Activated T-helper 17 cell treated with anti-CD3 and anti-CD28 coated beads, Interleukin-2, amount 50 U/mL, for 72 hours (primary cell): ENCODE results near the gene EGFLAM. TPM values are rescaled to one million over a fixed set of nuclear protein-coding genes. Genes with fewer than 3 reads are reported as not detected.

Experiments
- ATAC-seq: fragments of 150-1000 bp; cut with Tn5 transposase; replicated peaks from 2 replicates; pipeline ENCODE4 v1.10.0; 2021; ENCODE audit warnings: mild to moderate bottlenecking, moderate library complexity
- H3K27ac Mint-ChIP-seq: one replicate; pipeline ENCODE4 v1.8.0; 2022; ENCODE audit warnings: mixed read lengths
- H3K27me3 Mint-ChIP-seq: one replicate; pipeline ENCODE4 v1.8.0; 2022; ENCODE audit warnings: mixed read lengths
- H3K36me3 Mint-ChIP-seq: one replicate; pipeline ENCODE4 v1.8.0; 2022; ENCODE audit warnings: low read depth, mild to moderate bottlenecking, mixed read lengths
- H3K4me1 Mint-ChIP-seq: one replicate; pipeline ENCODE4 v1.8.0; 2022; ENCODE audit warnings: mixed read lengths
- H3K4me3 Mint-ChIP-seq: one replicate; pipeline ENCODE4 v1.8.0; 2022; ENCODE audit warnings: mild to moderate bottlenecking, mixed read lengths
- H3K9me3 Mint-ChIP-seq: one replicate; pipeline ENCODE4 v1.8.0; 2022; ENCODE audit warnings: mixed read lengths
- total RNA-seq, 2 donors: library from RNA; stranded (reverse); gene quantifications; one replicate each; pipeline ENCODE4 v1.2.3, GENCODE V29; 2022

Gene EGFLAM
- total RNA-seq, 2 donors from 2014 or later = not detected

DNA sequence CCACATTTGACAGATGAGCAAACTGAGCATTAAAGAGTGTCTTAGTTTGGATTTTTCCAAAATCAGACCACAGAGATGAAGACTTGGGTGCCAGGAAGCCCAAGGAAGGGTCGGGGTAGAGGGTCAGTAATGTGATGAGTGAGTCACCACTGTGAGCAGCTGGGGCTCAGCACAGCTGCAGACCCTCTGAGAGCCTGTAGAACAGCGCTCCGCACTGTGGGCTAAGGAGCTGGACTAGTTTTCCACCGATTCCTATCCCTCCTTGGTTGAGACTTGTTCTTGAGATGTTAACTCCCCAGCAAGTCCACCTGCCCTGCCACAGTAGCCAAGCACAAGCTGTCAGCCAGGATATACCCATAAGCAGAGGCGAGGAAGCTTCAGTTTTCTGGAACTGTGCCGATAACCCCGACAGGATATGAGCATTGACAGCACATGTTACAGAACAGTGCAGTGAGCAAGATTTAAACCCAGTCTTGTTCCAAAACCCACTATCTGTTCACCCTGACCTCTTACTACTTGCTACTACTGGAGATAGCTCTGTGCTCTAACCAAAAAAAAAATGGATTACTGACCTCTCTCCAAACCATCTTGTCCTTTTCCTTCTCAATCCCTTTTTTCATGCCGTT, 31.8 kb downstream of the EGFLAM start:
- H3K36me3 Mint-ChIP-seq = no peaks in the 10 kb centered on the region
- no peak overlapping the region for H3K27ac Mint-ChIP-seq
- H3K9me3 Mint-ChIP-seq = peaks cover 3% of the 10 kb centered on the region
- no peak overlapping the region for H3K4me3 Mint-ChIP-seq
- ATAC-seq = no peak
- no peaks in the 10 kb centered on the region for H3K4me1 Mint-ChIP-seq
- H3K27me3 Mint-ChIP-seq = peaks cover 3% of the 10 kb centered on the region

DNA sequence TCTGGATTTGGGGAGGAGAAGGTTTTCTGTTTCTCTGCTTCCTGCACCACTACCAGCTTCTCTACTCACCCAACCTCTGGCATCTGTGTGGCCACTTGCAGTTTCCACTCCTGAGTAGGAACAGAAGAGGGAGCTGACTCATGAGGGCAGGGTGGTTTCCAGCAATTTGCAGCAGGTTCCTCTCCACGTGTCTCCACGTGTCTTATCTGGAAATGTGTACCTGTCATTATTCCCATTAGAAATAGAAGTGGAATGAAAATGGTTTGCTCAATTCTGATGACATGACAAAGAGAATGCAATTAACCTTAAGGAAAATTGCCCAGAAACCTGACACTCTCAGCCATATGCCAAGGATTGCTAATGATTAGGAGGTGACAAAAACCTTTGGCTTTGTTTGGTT, 33.0 kb downstream of the EGFLAM start:
- Mint-ChIP-seq H3K4me1 (no peaks in the 10 kb centered on the region), H3K36me3 (no peaks in the 10 kb centered on the region), H3K27ac (no peak overlapping the region), H3K27me3 (peaks cover 11% of the 10 kb centered on the region), H3K9me3 (peaks cover 3% of the 10 kb centered on the region), H3K4me3 (no peak overlapping the region)
- no peak for ATAC-seq

DNA sequence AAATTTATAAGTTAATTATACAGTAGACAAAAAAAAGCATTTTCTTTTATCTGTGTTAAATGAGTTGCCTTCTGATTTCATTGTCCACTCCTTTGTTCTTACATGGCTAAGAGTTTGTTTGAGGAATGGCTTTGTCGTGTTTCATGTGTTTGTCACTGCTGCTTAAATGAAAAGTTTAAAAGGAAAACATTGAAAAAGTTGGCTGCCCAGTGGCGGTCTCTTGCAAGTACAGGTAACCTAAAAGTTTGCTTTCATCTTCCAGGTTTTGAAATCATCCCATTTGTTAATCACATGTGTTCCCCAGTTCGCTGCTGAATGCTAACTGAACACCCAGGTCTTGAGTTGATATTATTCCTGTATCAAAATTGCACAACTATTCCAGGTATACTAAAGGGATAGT, 33.9 kb downstream of the EGFLAM start:
- Mint-ChIP-seq H3K36me3 (no peaks in the 10 kb centered on the region), H3K9me3 (peaks cover 3% of the 10 kb centered on the region), H3K27ac (no peak overlapping the region), H3K4me1 (no peaks in the 10 kb centered on the region), H3K4me3 (no peak overlapping the region), H3K27me3 (peaks cover 15% of the 10 kb centered on the region)
- no peak for ATAC-seq

DNA sequence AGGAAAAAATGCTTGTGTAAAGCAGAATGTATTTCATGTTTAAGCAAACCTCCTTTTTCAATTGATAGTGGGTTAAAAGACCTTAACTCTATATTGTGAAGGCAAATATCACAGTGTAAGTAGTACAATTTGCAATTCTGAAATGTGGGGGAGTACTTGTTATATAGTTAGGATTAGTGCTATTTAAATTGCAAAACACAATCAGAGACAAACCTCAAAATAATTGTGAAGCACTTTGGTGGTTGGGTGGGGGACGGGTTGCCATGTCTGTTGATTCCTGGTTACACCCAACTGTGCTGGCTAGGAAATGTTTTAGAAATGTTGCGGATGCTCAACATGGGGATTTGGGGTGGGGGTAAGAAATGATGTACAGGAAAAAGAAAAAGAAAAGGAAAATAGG, 37.4 kb downstream of the EGFLAM start:
- Mint-ChIP-seq H3K9me3 (peaks cover 3% of the 10 kb centered on the region), H3K27me3 (peaks cover 13% of the 10 kb centered on the region), H3K27ac (no peak overlapping the region), H3K4me1 (no peaks in the 10 kb centered on the region), H3K4me3 (no peak overlapping the region), H3K36me3 (no peaks in the 10 kb centered on the region)
- no peak for ATAC-seq

DNA sequence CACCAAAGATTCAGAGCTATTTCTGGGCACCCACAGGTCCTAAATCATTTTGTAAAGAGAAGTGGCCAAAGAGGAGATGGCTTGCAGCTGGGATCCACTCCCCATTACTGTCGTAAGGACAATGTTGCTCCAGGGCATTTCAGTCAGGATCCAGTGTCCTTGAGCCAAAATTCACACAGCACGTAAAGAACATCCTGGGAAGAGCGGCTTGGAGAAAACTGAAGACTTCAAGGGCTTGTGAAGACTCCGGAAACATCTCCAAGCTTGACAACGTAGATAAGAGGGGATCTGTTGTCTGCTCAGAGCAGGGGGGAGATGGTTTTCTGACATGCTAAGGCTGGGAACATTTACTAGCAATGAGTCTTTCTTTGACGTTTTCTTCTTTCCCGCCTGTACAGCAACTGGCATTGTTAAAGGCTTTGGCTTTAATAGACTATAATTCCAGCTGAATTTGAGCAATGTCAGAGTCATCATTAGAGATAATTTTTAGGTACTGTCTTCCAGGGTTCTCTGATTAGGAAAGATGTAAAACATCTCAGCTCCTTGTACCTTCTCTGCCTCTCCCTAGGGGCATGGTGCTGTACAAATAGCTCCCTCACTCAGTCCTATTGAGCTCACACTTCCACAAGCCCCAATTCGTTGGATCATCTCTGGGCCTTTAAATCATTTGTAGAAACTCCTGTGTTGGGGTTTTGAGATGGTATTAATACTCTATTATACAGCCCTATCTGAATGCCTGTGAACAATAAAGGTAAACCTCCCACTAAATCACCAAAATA, 39.7 kb downstream of the EGFLAM start:
- Mint-ChIP-seq H3K9me3 (peaks cover 16% of the 10 kb centered on the region), H3K27me3 (peaks cover 15% of the 10 kb centered on the region), H3K4me3 (no peak overlapping the region), H3K36me3 (no peaks in the 10 kb centered on the region), H3K4me1 (no peaks in the 10 kb centered on the region), H3K27ac (no peak overlapping the region)
- no peak for ATAC-seq

DNA sequence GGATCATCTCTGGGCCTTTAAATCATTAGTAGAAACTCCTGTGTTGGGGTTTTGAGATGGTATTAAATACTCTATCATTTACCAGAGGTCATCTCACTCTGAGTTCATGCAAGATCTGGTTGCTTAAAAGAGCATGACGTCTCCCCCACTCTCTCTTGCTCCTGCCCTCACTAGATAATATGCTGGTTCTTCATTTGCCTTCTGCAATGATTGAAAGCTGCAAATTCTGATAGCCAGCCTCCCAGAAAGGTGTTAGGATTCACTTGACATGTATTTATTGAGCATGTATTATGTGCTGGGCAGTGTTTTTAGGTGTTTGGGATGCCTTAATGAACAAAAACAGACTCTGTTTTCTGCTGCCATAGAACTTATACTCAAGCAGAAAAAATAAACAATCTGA, 41.2 kb downstream of the EGFLAM start:
- Mint-ChIP-seq H3K4me3 (no peak overlapping the region), H3K36me3 (no peaks in the 10 kb centered on the region), H3K27ac (no peak overlapping the region), H3K4me1 (no peaks in the 10 kb centered on the region), H3K27me3 (peaks cover 15% of the 10 kb centered on the region), H3K9me3 (peaks cover 20% of the 10 kb centered on the region)
- no peak for ATAC-seq

DNA sequence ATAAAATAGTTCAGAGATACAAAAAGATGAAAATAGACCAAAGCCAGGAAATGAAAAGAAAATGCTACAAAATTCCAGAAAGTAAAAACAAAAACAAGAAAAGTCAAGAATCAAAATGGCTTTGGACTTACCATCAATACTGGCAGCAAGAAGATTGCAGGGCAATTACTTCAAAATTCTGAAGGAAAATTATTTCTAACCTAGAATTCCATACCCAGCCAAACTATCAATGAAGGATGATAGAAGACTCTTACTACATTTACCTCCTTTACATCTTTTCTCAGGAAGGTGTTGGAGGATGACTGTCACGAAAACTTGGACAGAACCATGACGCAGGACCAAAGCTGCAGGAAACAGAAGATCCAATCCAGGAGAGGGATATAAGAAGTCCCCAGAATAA, 46.8 kb downstream of the EGFLAM start:
- Mint-ChIP-seq H3K36me3 (no peaks in the 10 kb centered on the region), H3K4me3 (no peak overlapping the region), H3K4me1 (no peaks in the 10 kb centered on the region), H3K27me3 (peaks cover 3% of the 10 kb centered on the region), H3K9me3 (peaks cover 44% of the 10 kb centered on the region), H3K27ac (no peak overlapping the region)
- ATAC-seq = no peak

DNA sequence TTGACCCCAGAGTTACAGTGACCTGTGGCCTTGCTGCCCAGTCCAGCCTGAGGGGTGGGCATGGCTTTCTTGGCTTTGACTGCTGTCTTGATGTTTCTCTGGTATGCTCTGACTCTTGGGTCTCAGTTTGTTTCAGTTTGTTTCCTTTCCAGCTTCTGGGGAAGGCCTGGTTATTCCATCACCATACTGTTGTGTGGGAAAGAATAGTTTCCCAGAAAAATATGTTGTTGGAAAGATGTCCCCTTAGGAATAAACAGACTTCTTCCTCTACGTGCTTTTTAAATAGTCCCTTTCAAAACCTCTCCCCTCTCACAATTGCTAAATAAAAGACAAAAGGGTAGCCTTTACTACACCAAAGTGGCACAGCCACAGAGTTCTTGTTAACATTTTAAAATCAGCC, 49.5 kb downstream of the EGFLAM start:
- no peak overlapping the region for H3K27ac Mint-ChIP-seq
- peaks cover 30% of the 10 kb centered on the region for H3K9me3 Mint-ChIP-seq
- no peak for ATAC-seq
- no peak overlapping the region for H3K4me3 Mint-ChIP-seq
- H3K27me3 Mint-ChIP-seq = peaks cover 5% of the 10 kb centered on the region
- no peaks in the 10 kb centered on the region for H3K36me3 Mint-ChIP-seq
- no peaks in the 10 kb centered on the region for H3K4me1 Mint-ChIP-seq

DNA sequence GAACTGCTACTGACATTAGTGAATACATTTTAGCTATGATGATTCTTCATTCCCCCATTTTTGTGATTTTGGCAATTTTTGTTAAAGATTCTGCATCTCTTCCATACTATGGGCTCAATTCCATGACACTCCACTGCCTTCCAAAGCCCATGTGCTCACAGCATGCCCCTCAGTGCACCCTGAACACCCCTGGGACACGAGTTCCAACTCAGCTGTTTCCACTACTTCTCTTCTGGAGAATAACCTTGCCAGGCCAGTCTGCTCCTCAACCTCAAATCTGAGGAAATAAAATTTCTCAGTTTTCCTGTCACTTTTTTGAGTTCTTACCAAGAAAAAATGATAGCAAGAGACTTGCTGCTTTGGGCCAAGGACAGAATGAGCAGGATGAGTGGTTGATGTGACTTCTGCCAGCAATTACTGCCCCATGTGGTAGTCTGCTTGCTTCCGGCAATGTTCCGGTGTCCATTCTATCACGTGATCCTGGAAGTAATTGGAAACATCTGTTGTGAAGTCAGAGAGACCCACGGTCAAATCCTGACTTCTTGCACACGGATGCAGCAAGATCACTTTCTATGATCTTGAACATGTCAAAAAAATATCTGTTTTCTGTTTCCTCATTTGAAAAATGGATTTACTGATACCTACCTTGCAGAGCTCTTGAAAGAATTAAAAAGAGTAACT, 58.3 kb downstream of the EGFLAM start:
- H3K36me3 Mint-ChIP-seq = no peaks in the 10 kb centered on the region
- no peak overlapping the region for H3K4me3 Mint-ChIP-seq
- no peak overlapping the region for H3K27ac Mint-ChIP-seq
- peaks cover 6% of the 10 kb centered on the region for H3K27me3 Mint-ChIP-seq
- H3K4me1 Mint-ChIP-seq = no peaks in the 10 kb centered on the region
- H3K9me3 Mint-ChIP-seq = peaks cover 5% of the 10 kb centered on the region
- ATAC-seq = no peak

DNA sequence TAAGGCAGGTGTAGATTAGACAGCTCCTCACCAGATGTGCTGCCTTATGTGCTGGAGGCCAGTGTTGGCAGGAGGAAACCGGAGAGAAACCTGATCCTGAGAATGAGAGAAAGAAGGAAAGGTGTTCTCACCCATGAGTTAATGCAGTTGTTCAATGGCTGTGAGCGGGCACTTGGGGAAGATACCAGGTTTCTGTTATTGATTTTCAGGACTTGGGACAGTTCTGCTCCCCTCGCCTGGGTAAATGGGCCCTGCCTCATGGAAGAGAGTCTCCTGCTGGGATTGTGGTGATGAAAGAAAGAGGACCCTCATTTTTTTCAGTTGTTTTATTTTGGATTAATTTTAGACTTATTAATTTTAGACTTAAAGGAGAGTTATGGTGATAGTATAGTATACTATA, 59.5 kb downstream of the EGFLAM start:
- Mint-ChIP-seq H3K27me3 (peaks cover 6% of the 10 kb centered on the region), H3K27ac (no peak overlapping the region)

DNA sequence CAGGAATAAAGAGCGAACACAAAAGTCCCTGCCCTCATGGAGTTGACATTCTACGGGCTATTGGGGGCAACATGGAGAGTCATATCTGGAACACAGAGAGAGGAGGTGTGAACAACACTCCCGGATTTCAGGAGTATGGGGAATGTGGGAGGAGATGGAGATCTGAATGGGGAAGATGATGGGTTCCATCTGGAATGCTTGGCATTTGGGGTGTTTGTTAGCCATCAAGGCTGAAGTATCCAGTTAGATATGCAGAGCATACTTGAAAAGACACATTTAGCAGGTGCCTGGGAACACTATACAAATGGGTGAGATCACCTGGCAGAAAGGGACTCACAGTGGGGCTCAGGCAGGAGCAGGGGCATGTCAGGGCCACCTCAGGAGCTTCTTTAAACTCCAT, 61.1 kb downstream of the EGFLAM start:
- no peak overlapping the region for H3K27ac Mint-ChIP-seq
- H3K4me3 Mint-ChIP-seq = no peak overlapping the region
- no peaks in the 10 kb centered on the region for H3K4me1 Mint-ChIP-seq
- H3K27me3 Mint-ChIP-seq = peaks cover 10% of the 10 kb centered on the region
- ATAC-seq = no peak
- H3K9me3 Mint-ChIP-seq = peaks cover 5% of the 10 kb centered on the region
- no peaks in the 10 kb centered on the region for H3K36me3 Mint-ChIP-seq

More for the DNA sequence above, 59.5 kb downstream of the EGFLAM start:
- no peaks in the 10 kb centered on the region for H3K4me1 Mint-ChIP-seq
- peaks cover 5% of the 10 kb centered on the region for H3K9me3 Mint-ChIP-seq
- no peaks in the 10 kb centered on the region for H3K36me3 Mint-ChIP-seq
- ATAC-seq = no peak
- H3K4me3 Mint-ChIP-seq = no peak overlapping the region

DNA sequence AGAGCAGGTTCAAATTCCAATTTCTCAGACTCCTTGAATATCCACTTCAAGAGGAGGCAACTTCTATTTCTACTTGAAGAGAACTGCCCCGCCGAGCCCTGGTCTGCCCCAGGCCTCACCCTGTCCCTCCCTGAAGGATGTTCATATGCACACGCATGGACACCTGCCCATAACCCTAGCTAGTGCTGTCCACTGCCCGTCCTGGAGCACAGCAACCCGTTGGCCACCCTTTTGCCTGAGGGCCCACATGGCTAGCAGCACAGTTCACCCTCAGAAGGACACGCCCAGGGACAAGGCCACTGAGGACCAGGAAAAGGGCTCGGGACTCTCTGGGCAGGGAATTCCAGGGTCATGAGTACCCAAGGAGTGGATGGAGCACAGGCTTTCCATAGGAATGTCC, 63.6 kb downstream of the EGFLAM start:
- no peak for ATAC-seq
- H3K36me3 Mint-ChIP-seq = no peaks in the 10 kb centered on the region
- no peak overlapping the region for H3K27ac Mint-ChIP-seq
- H3K9me3 Mint-ChIP-seq = peaks cover 5% of the 10 kb centered on the region
- H3K4me3 Mint-ChIP-seq = no peak overlapping the region
- no peaks in the 10 kb centered on the region for H3K4me1 Mint-ChIP-seq
- peaks cover 10% of the 10 kb centered on the region for H3K27me3 Mint-ChIP-seq

DNA sequence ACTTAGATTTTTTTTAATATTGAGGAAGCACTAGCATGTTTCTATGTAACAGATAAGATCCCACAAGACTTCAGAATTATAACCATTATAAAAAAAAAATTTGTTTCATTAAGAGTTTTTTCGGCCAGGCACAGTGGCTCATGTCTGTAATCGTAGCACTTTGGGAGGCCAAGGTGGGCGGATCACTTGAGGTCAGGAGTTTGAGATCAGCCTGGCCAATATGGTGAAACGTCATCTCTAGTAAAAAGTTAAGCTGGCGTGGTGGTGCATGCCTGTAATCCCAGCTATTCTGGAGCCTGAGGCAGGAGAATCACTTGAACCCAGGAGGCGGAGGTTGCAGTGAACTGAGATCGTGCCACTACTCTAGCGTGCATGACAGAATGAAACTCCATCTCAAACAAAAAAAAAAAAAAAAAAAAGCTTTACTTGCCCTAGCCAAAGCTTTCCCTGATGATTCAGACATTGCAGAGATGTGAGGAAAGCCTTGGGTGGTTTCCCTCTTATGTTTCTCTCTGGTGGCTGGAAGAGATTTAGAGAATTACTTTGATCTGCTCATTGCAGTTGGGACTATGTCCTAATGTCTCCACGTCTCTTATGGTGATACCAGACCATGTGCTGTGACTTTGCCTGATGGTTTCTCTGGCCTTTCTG, 65.4 kb downstream of the EGFLAM start:
- peaks cover 5% of the 10 kb centered on the region for H3K9me3 Mint-ChIP-seq
- ATAC-seq = no peak
- peaks cover 10% of the 10 kb centered on the region for H3K27me3 Mint-ChIP-seq
- H3K27ac Mint-ChIP-seq = no peak overlapping the region
- no peaks in the 10 kb centered on the region for H3K4me1 Mint-ChIP-seq
- no peak overlapping the region for H3K4me3 Mint-ChIP-seq
- H3K36me3 Mint-ChIP-seq = no peaks in the 10 kb centered on the region

DNA sequence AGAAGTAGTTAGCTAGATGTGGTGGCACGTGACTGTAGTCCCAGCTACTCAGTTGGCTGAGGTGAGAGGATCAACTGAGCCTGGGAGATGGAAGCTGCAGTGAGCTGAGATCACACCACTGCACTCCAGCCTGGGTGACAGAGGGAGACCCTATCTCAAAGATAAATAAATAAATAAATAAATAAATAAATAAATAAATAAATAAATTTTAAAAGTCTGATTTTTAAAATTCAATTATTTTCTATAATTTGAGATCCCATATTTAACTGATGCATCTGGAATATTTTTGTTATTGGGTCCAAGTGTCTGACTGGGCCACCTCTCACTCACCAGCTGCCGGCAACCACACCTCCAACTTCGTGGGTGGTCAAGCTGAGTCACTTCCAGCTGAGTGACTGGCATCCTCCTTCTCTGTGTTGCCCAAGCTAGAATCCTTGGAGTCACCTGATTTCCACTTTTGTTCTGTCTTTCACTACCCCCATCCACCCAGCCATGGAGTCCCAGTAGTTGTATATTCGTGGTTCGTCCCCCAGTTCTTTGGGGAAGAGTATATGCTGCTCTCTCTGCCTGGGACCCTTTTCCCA, 70.9 kb downstream of the EGFLAM start:
- H3K4me3 Mint-ChIP-seq = no peak overlapping the region
- H3K4me1 Mint-ChIP-seq = no peaks in the 10 kb centered on the region
- no peaks in the 10 kb centered on the region for H3K36me3 Mint-ChIP-seq
- H3K27ac Mint-ChIP-seq = no peak overlapping the region
- ATAC-seq = no peak
- H3K27me3 Mint-ChIP-seq = peaks cover 4% of the 10 kb centered on the region
- H3K9me3 Mint-ChIP-seq = peaks cover 4% of the 10 kb centered on the region
